Renal cortex interstitium (tissue), 15 donors: ENCODE measurements around the gene C9orf40. TPM values are rescaled to one million over a fixed set of nuclear protein-coding genes. Genes with fewer than 3 reads are reported as not detected.

Experiments used
- DNase-seq, 11 donors: peaks; one replicate each; pipeline ENCODE4 v3.0.0-alpha.2; 2013; ENCODE audit warnings: low read depth in 9 of 11, low spot score in 4 of 11; ENCODE audit errors: extremely low read depth in 1 of 11
- long read RNA-seq, 16 experiments: transcript quantifications; one replicate each; lab custom pipeline, GENCODE V29; 2026
- polyA plus RNA-seq, 3 donors: library from polyadenylated mRNA; unstranded; fragments of 120-200 nt; gene quantifications; one replicate each; pipeline ENCODE4 v1.2.1, GENCODE V29; 2013; ENCODE audit not compliant: insufficient read length in 3 of 3

Gene C9orf40
- 1 to 10 TPM; 5.5 to 7.1 (median 6.9) TPM for polyA plus RNA-seq
- long read RNA-seq, donor 1, partial matches to known transcripts: 0 of 1 reads
- long read RNA-seq, donor 1, other reads (novel, unspliced or antisense): 0 of 1 reads
- long read RNA-seq, donor 2, transcript C9orf40-201 (2 exons, 2,327 nt): major isoform, 8 of 8 reads
- long read RNA-seq, donor 2, partial matches to known transcripts: 0 of 8 reads
- long read RNA-seq, donor 2, other reads (novel, unspliced or antisense): 0 of 8 reads
- long read RNA-seq, donor 3, transcript C9orf40-201 (2 exons, 2,327 nt): major isoform, 6 of 6 reads
- long read RNA-seq, donor 3, partial matches to known transcripts: 0 of 6 reads
- long read RNA-seq, donor 3, other reads (novel, unspliced or antisense): 0 of 6 reads
- long read RNA-seq, donor 4, transcript C9orf40-201 (2 exons, 2,327 nt): major isoform, 5 of 5 reads
- long read RNA-seq, donor 4, partial matches to known transcripts: 0 of 5 reads
- long read RNA-seq, donor 4, other reads (novel, unspliced or antisense): 0 of 5 reads
- long read RNA-seq, donor 5: 0 reads
- long read RNA-seq, donor 6, partial matches to known transcripts: 0 of 4 reads
- long read RNA-seq, donor 6, other reads (novel, unspliced or antisense): 0 of 4 reads
- long read RNA-seq, donor 7, transcript C9orf40-201 (2 exons, 2,327 nt): major isoform, 5 of 5 reads
- long read RNA-seq, donor 7, partial matches to known transcripts: 0 of 5 reads
- long read RNA-seq, donor 7, other reads (novel, unspliced or antisense): 0 of 5 reads
- long read RNA-seq, donor 8, transcript C9orf40-201 (2 exons, 2,327 nt): major isoform, 12 of 12 reads
- long read RNA-seq, donor 8, partial matches to known transcripts: 0 of 12 reads
- long read RNA-seq, donor 8, other reads (novel, unspliced or antisense): 0 of 12 reads
- long read RNA-seq, donor 9, transcript C9orf40-201 (2 exons, 2,327 nt): major isoform, 5 of 5 reads
- long read RNA-seq, donor 9, partial matches to known transcripts: 0 of 5 reads
- long read RNA-seq, donor 9, other reads (novel, unspliced or antisense): 0 of 5 reads
- long read RNA-seq, donor 10, partial matches to known transcripts: 0 of 4 reads
- long read RNA-seq, donor 10, other reads (novel, unspliced or antisense): 0 of 4 reads
- long read RNA-seq, donor 11, partial matches to known transcripts: 0 of 4 reads
- long read RNA-seq, donor 11, other reads (novel, unspliced or antisense): 0 of 4 reads
- long read RNA-seq, donor 12, partial matches to known transcripts: 0 of 3 reads
- long read RNA-seq, donor 12, other reads (novel, unspliced or antisense): 0 of 3 reads
- long read RNA-seq, donor 13: 0 reads
- long read RNA-seq, donor 14, partial matches to known transcripts: 0 of 3 reads
- long read RNA-seq, donor 14, other reads (novel, unspliced or antisense): 0 of 3 reads
- long read RNA-seq, donor 15, partial matches to known transcripts: 0 of 4 reads
- long read RNA-seq, donor 15, other reads (novel, unspliced or antisense): 0 of 4 reads
- long read RNA-seq, donor 16, transcript C9orf40-201 (2 exons, 2,327 nt): major isoform, 13 of 13 reads
- long read RNA-seq, donor 16, partial matches to known transcripts: 0 of 13 reads
- long read RNA-seq, donor 16, other reads (novel, unspliced or antisense): 0 of 13 reads

- DNase-seq: peak; percentile 61 to 88 (median 83)
Measured at GRCh38 chr9:74952201-74953151, at the start of gene C9orf40. TSS of gene C9orf40 (minus strand) at chr9:74952912. CDS start at chr9:74952611, 301 bp downstream.

GRCh38 chr9:75001719-75002421 lies 49.2 kb upstream of the C9orf40 start:
- DNase-seq: peak; percentile 71 to 93 (median 84)

- DNase-seq: no peak
Measured at GRCh38 chr9:75000835-75001234, 48.1 kb upstream of the C9orf40 start.

GRCh38 chr9:74985041-74985440 lies 32.3 kb upstream of the C9orf40 start:
- no peak for DNase-seq

GRCh38 chr9:74983709-74984108 lies 31.0 kb upstream of the C9orf40 start:
- DNase-seq: no peak

- no peak for DNase-seq
Measured at GRCh38 chr9:74979844-74980243, 27.1 kb upstream of the C9orf40 start.

- DNase-seq: no peak
Measured at GRCh38 chr9:74977287-74977686, 24.6 kb upstream of the C9orf40 start.

GRCh38 chr9:74975538-74975937 lies 22.8 kb upstream of the C9orf40 start:
- DNase-seq: no peak

- no peak for DNase-seq
Measured at GRCh38 chr9:74974558-74974957, 21.8 kb upstream of the C9orf40 start.

- DNase-seq: no peak
Measured at GRCh38 chr9:74973714-74974113, 21.0 kb upstream of the C9orf40 start.

- DNase-seq: no peak
Measured at GRCh38 chr9:74963056-74963455, 10.3 kb upstream of the C9orf40 start.

- no peak for DNase-seq
Measured at GRCh38 chr9:74961496-74961895, 8.8 kb upstream of the C9orf40 start.

- no peak for DNase-seq
Measured at GRCh38 chr9:74960561-74960960, 7.8 kb upstream of the C9orf40 start.

GRCh38 chr9:74958587-74958986 lies 5.9 kb upstream of the C9orf40 start:
- no peak for DNase-seq

GRCh38 chr9:74953235-74953751 lies 581 bp upstream of the C9orf40 start:
- DNase-seq: peak in 2 of 11 donors; percentile 2 to 3

GRCh38 chr9:74951725-74952151 lies 974 bp downstream of the C9orf40 start:
- peak in 9 of 11 donors; percentile 9 to 48 (median 31) for DNase-seq
